Ovary (tissue), 9 donors: ENCODE data around the gene CAMK2N2. TPM values are rescaled to one million over a fixed set of nuclear protein-coding genes. Genes with fewer than 3 reads are reported as not detected.
"Not testable (repeated sequence)": the region's sequence is repeated elsewhere in the genome, so short reads cannot be mapped to it uniquely, and the experiment has no call there.

Experiments used
- DNase-seq, 5 donors: peaks; one replicate each; pipeline ENCODE4 v3.0.0-alpha.2; 2019 to 2020
- H3K27ac ChIP-seq, 2 donors: fragments of 200-600 bp; one replicate each; pipeline versions ENCODE4 v1.5.1 to v1.8.0; 2019 to 2022
- H3K27me3 ChIP-seq: fragments of 200-600 bp; one replicate; pipeline ENCODE4 v1.8.0; 2022
- H3K36me3 ChIP-seq: fragments of 200-600 bp; sonication (generic); one replicate; pipeline ENCODE4 v1.5.1; 2019
- H3K4me1 ChIP-seq: one replicate; pipeline ENCODE4 v1.8.1; 2013; ENCODE audit warnings: mild to moderate bottlenecking, moderate library complexity; ENCODE audit not compliant: insufficient read depth
- H3K4me3 ChIP-seq: fragments of 200-600 bp; sonication (generic); one replicate; pipeline ENCODE4 v1.5.1; 2017
- H3K9me3 ChIP-seq, 2 donors: fragments of 200-600 bp in 1 of 2; sonication (generic) in 1 of 2; one replicate each; pipeline versions ENCODE4 v1.5.1 to v1.8.1; 2013 to 2019; ENCODE audit warnings: mild to moderate bottlenecking in 1 of 2, moderate library complexity in 1 of 2
- CTCF ChIP-seq, 3 donors: fragments of 450-650 bp in 2 of 3; fragments of 200-600 bp in 1 of 3; IDR thresholded peaks; one replicate each; pipeline versions ENCODE4 v1.5.1 to v1.8.0; 2016 to 2022; ENCODE audit warnings: antibody characterized with exemption in 3 of 3, mild to moderate bottlenecking in 1 of 3
- EP300 ChIP-seq: sonication (generic); formaldehyde crosslinking; IDR thresholded peaks from one replicate; pipeline ENCODE4 v1.6.1; 2017; ENCODE audit warnings: antibody characterized with exemption
- POLR2A ChIP-seq: fragments of 450-650 bp; IDR thresholded peaks from one replicate; pipeline ENCODE4 v1.6.1; 2017; ENCODE audit warnings: antibody characterized with exemption, mild to moderate bottlenecking, moderate library complexity
- WGBS, 3 donors: extraction: QIAGEN DNeasy Blood & Tissue Kit in 1 of 3; methylation state at CpG; one replicate each; pipeline versions ENCODE4 v1.1.5 to v1.1.7; 2013 to 2017; 5-methylcytosine and 5-hydroxymethylcytosine counted together
- intact Hi-C, 4 donors: fragments of 100-400 bp; cut with DNase I; formaldehyde crosslinking; loops; one replicate each; pipeline versions ENCODE4 v1.11.0 to v1.15.1; 2022 to 2023
- polyA plus RNA-seq, 2 donors: library from polyadenylated mRNA; stranded (reverse); fragments of 200-250 nt in 1 of 2; fragments of 350-450 nt in 1 of 2; fragmentation: Illumina TruSeq in 1 of 2; extraction: RNeasy Lipid Tissue Mini Kit (QIAGEN cat#74804) in 1 of 2; gene quantifications; one replicate each; pipeline ENCODE4 v1.2.3, GENCODE V29; 2013 to 2014
- total RNA-seq, 7 donors: library from RNA; depleted of rRNA in 2 of 7; stranded (reverse); fragments of >200 nt in 2 of 7; fragmentation: NEBNext Ultra II Directional in 3 of 7; extraction: Animal tissue kit (Norgen Biotek cat#: 25700) in 3 of 7; gene quantifications; one replicate each; pipeline versions ENCODE4 v1.1.0 to v1.2.4, GENCODE V29; 2016 to 2023
- donor health status: DM: no; HTN: no; CAD: no; lungs with moderate emphysema.
- donor health status: DM: no; HTN: no; CAD: no.
- donor health status: Bipolar disorder and iron deficiency.
- donor health status: DM: yes; HTN: yes; CAD: no.
- donor health status: DM: no; HTN: no; CAD: no.
- donor health status: DM: yes; HTN: yes; CAD: no.

CAMK2N2 gene
- total and polyA plus RNA-seq, 9 donors = 0.08 to 0.26 (median 0.18) TPM; not detected in 5

GRCh38 chr3:184277366-184277765 lies 16.0 kb upstream of the CAMK2N2 start:
- H3K4me3 ChIP-seq = no peak overlapping the region
- no peaks in the 10 kb centered on the region for H3K9me3 ChIP-seq
- no peaks in the 10 kb centered on the region for H3K36me3 ChIP-seq
- no peak overlapping the region for H3K27ac ChIP-seq
- DNase-seq = no peak
- 87 to 92% (median 92%) methylated on average over 6 of the region's 6 CpGs for WGBS, 3 donors
- H3K27me3 ChIP-seq = no peaks in the 10 kb centered on the region
- no peak for TF ChIP-seq POLR2A
- TF ChIP-seq CTCF (IDR thresholded peaks at IDR 0.05) = no peak
- TF ChIP-seq EP300 = no peak
- intact Hi-C loops = loop anchor here in 1 of 4 donors (5.0 kb wide), 1 partner anchor 485 kb away; no protein-coding TSS in a partner anchor
- H3K4me1 ChIP-seq = no peaks in the 10 kb centered on the region

- H3K27ac ChIP-seq = no peak within 1 kb of the TSS
- intact Hi-C loops = loop anchor here in 1 of 4 donors (5.0 kb wide), 1 partner anchor 484 kb away; no protein-coding TSS in a partner anchor
These were observed 14.9 kb upstream of the CAMK2N2 start, which contains the start of gene ECE2 for GRCh38 chr3:184275961-184276910. Gene ECE2 (plus strand): TSS chr3:184276022. CDS start chr3:184276154, 132 bp downstream.

GRCh38 chr3:184275381-184275701 lies 14.0 kb upstream of the CAMK2N2 start:
- Histone ChIP-seq H3K4me3 (no peak overlapping the region), H3K27me3 (no peaks in the 10 kb centered on the region), H3K27ac (no peak overlapping the region), H3K36me3 (no peaks in the 10 kb centered on the region), H3K9me3 (no peaks in the 10 kb centered on the region), H3K4me1 (no peaks in the 10 kb centered on the region)
- WGBS, 3 donors = 62 to 71% (median 64%) methylated on average over 12 of the region's 12 CpGs
- no peak for TF ChIP-seq POLR2A
- TF ChIP-seq EP300 = no peak
- TF ChIP-seq CTCF (IDR thresholded peaks at IDR 0.05) = no peak
- intact Hi-C loops = loop anchor here in 1 of 4 donors (5.0 kb wide), 1 partner anchor 483 kb away; no protein-coding TSS in a partner anchor
- DNase-seq = no peak

More at GRCh38 chr3:184275961-184276910, 14.9 kb upstream of the CAMK2N2 start, which contains the start of gene ECE2:
- Histone ChIP-seq H3K27me3 (no peaks in the 10 kb centered on the region), H3K4me1 (no peaks in the 10 kb centered on the region), H3K36me3 (no peaks in the 10 kb centered on the region), H3K4me3 (no peak within 1 kb of the TSS), H3K9me3 (no peaks in the 10 kb centered on the region)
- DNase-seq = no peak
- TF ChIP-seq CTCF (IDR thresholded peaks at IDR 0.05) (no peak), POLR2A (no peak), EP300 (no peak)
- WGBS, 3 donors = 9 to 12% (median 11%) methylated on average over 58 to 65 of the region's 65 CpGs

GRCh38 chr3:184272269-184272668 lies 10.9 kb upstream of the CAMK2N2 start:
- no peaks in the 10 kb centered on the region for H3K9me3 ChIP-seq
- no peaks in the 10 kb centered on the region for H3K4me1 ChIP-seq
- no peaks in the 10 kb centered on the region for H3K27me3 ChIP-seq
- no peak for DNase-seq
- H3K27ac ChIP-seq = no peak overlapping the region
- H3K4me3 ChIP-seq = no peak overlapping the region
- no peaks in the 10 kb centered on the region for H3K36me3 ChIP-seq
- whole genome bisulfite sequencing, 3 donors = 21 to 43% (median 27%) methylated on average over 1 of the region's 1 CpG
- no peak for TF ChIP-seq CTCF (IDR thresholded peaks at IDR 0.05)
- TF ChIP-seq EP300 = no peak
- no peak for TF ChIP-seq POLR2A
- intact Hi-C loops = no loop called here

GRCh38 chr3:184267249-184267648 lies 5.9 kb upstream of the CAMK2N2 start:
- WGBS, 3 donors = 82 to 92% (median 84%) methylated on average over 1 of the region's 1 CpG
- intact Hi-C loops, H3K9me3 ChIP-seq, H3K27ac ChIP-seq, H3K4me3 ChIP-seq, H3K36me3 ChIP-seq, H3K4me1 ChIP-seq, H3K27me3 ChIP-seq, DNase-seq: not testable (repeated sequence)
